Activated CD8-positive, alpha-beta T cell treated with anti-CD3 and anti-CD28 coated beads, Interleukin-2, amount 10 ng/mL, durations not matched to agents 7 days and 5 days (primary cell): ENCODE data around the gene EXOSC7. TPM values are rescaled to one million over a fixed set of nuclear protein-coding genes. Genes with fewer than 3 reads are reported as not detected.
"Not testable (repeated sequence)": the region's sequence is repeated elsewhere in the genome, so short reads cannot be mapped to it uniquely, and the experiment has no call there.

Experiments
- ATAC-seq: fragments of 150-1000 bp; cut with Tn5 transposase; one replicate; pipeline ENCODE4 v1.10.0; 2021; ENCODE audit warnings: moderate library complexity
- CTCF ChIA-PET: fragments of 350-600 bp; sonication (Branson Sonifier 250); formaldehyde crosslinking; loops from one replicate; lab custom pipeline; 2021; ENCODE audit warnings: antibody characterized with exemption; lab: Charles Lee
- POLR2A ChIA-PET: fragments of 350-600 bp; sonication (Branson Sonifier 250); formaldehyde crosslinking; loops from one replicate; lab custom pipeline; 2021; ENCODE audit warnings: antibody characterized with exemption; lab: Charles Lee
- DNase-seq: peaks from one replicate; pipeline ENCODE4 v3.0.0-alpha.2; 2020
- H3K27ac Mint-ChIP-seq: one replicate; pipeline ENCODE4 v1.8.0; 2021; ENCODE audit warnings: mild to moderate bottlenecking, mixed read lengths
- H3K27me3 Mint-ChIP-seq: one replicate; pipeline ENCODE4 v1.8.0; 2021; ENCODE audit warnings: low read depth, mixed read lengths
- H3K36me3 Mint-ChIP-seq: one replicate; pipeline ENCODE4 v1.8.0; 2021; ENCODE audit warnings: low read depth, mixed read lengths
- H3K4me1 Mint-ChIP-seq: one replicate; pipeline ENCODE4 v1.8.0; 2021; ENCODE audit warnings: low read depth, mixed read lengths
- H3K4me3 Mint-ChIP-seq: one replicate; pipeline ENCODE4 v1.8.0; 2021; ENCODE audit warnings: mild to moderate bottlenecking, mixed read lengths
- H3K9me3 Mint-ChIP-seq: one replicate; pipeline ENCODE4 v1.8.0; 2022; ENCODE audit warnings: mixed read lengths; ENCODE audit not compliant: insufficient read depth
- total RNA-seq, 2 experiments: library from RNA; stranded (reverse); gene quantifications; one replicate each; pipeline ENCODE4 v1.2.3, GENCODE V29; 2021

Gene EXOSC7
- total RNA-seq, 2 experiments from 2014 or later = 49.5 to 50.1 TPM

GRCh38 chr3:45041666-45042065 lies 65.6 kb downstream of the EXOSC7 start:
- ChIA-PET POLR2A (interaction anchor here (0.6 to 1.9 kb wide), 2 partner anchors 38 to 76 kb away, joined by 3 to 5 read pairs; no protein-coding TSS in a partner anchor), CTCF (interaction anchor here (0.6 to 13.8 kb wide), 47 partner anchors 9 to 624 kb away, joined by 3 to 386 read pairs (median 5); partner anchors contain the start of genes EXOSC7, TMEM158 and ZDHHC3)
- peaks cover 39% of the 10 kb centered on the region for H3K4me1 Mint-ChIP-seq
- H3K36me3 Mint-ChIP-seq = no peaks in the 10 kb centered on the region
- no peaks in the 10 kb centered on the region for H3K9me3 Mint-ChIP-seq
- peaks cover 17% of the 10 kb centered on the region for H3K27me3 Mint-ChIP-seq
- H3K4me3 Mint-ChIP-seq = no peak overlapping the region
- ATAC-seq (peak; percentile 40), DNase-seq (peak; percentile 54)
- peak overlapping the region; percentile 78 for H3K27ac Mint-ChIP-seq

GRCh38 chr3:45042162-45042561 lies 66.1 kb downstream of the EXOSC7 start:
- Mint-ChIP-seq H3K27me3 (peaks cover 17% of the 10 kb centered on the region), H3K27ac (peak overlapping the region; percentile 78), H3K4me3 (no peak overlapping the region), H3K9me3 (no peaks in the 10 kb centered on the region), H3K36me3 (no peaks in the 10 kb centered on the region), H3K4me1 (peaks cover 38% of the 10 kb centered on the region)
- CTCF ChIA-PET = interaction anchor here (0.8 to 13.8 kb wide), 36 partner anchors 9 to 624 kb away, joined by 3 to 386 read pairs (median 6); partner anchors contain the start of genes EXOSC7, TMEM158 and ZDHHC3
- POLR2A ChIA-PET = interaction anchor here (1.9 kb wide), 1 partner anchor 76 kb away, joined by 5 read pairs; no protein-coding TSS in a partner anchor
- no peak for DNase-seq
- no peak for ATAC-seq

GRCh38 chr3:45043728-45044299 lies 67.8 kb downstream of the EXOSC7 start:
- Mint-ChIP-seq H3K9me3 (no peaks in the 10 kb centered on the region), H3K36me3 (no peaks in the 10 kb centered on the region), H3K4me3 (no peak overlapping the region), H3K27ac (no peak overlapping the region), H3K4me1 (peaks cover 31% of the 10 kb centered on the region), H3K27me3 (peaks cover 30% of the 10 kb centered on the region)
- POLR2A ChIA-PET = no interaction called here
- DNase-seq = no peak
- CTCF ChIA-PET = interaction anchor here (1.1 to 13.8 kb wide), 5 partner anchors 7 to 464 kb away, joined by 3 to 386 read pairs (median 14); no protein-coding TSS in a partner anchor
- ATAC-seq = no peak

- ATAC-seq (no peak), DNase-seq (no peak)
- ChIA-PET POLR2A (interaction anchor here (0.6 kb wide), 1 partner anchor 58 kb away, joined by 3 read pairs; no protein-coding TSS in a partner anchor), CTCF (interaction anchor here (0.8 to 13.8 kb wide), 4 partner anchors 10 to 161 kb away, joined by 3 to 386 read pairs (median 3); no protein-coding TSS in a partner anchor)
- H3K4me3 Mint-ChIP-seq = no peak overlapping the region
- H3K36me3 Mint-ChIP-seq = no peaks in the 10 kb centered on the region
- peaks cover 5% of the 10 kb centered on the region for H3K4me1 Mint-ChIP-seq
- H3K27me3 Mint-ChIP-seq = peaks cover 48% of the 10 kb centered on the region
- H3K27ac Mint-ChIP-seq = no peak overlapping the region
- no peaks in the 10 kb centered on the region for H3K9me3 Mint-ChIP-seq
Measured at GRCh38 chr3:45048244-45048643, 72.2 kb downstream of the EXOSC7 start.

GRCh38 chr3:45049807-45050206 lies 73.8 kb downstream of the EXOSC7 start:
- ATAC-seq = no peak
- Mint-ChIP-seq H3K27ac (no peak overlapping the region), H3K9me3 (no peaks in the 10 kb centered on the region), H3K36me3 (no peaks in the 10 kb centered on the region), H3K27me3 (peaks cover 52% of the 10 kb centered on the region), H3K4me1 (peaks cover 10% of the 10 kb centered on the region), H3K4me3 (no peak overlapping the region)
- no peak for DNase-seq
- CTCF ChIA-PET = interaction anchor here (2.9 kb wide), 1 partner anchor 8 kb away, joined by 14 read pairs; no protein-coding TSS in a partner anchor
- POLR2A ChIA-PET = no interaction called here

GRCh38 chr3:45051685-45052084 lies 75.6 kb downstream of the EXOSC7 start:
- ATAC-seq (no peak), DNase-seq (no peak)
- Mint-ChIP-seq H3K9me3 (no peaks in the 10 kb centered on the region), H3K36me3 (no peaks in the 10 kb centered on the region), H3K4me1 (peaks cover 13% of the 10 kb centered on the region), H3K27ac (no peak overlapping the region), H3K4me3 (no peak overlapping the region), H3K27me3 (peaks cover 46% of the 10 kb centered on the region)
- CTCF ChIA-PET = interaction anchor here (1.3 to 2.9 kb wide), 2 partner anchors 9 to 13 kb away, joined by 3 to 14 read pairs; no protein-coding TSS in a partner anchor
- POLR2A ChIA-PET = no interaction called here

- H3K27me3 Mint-ChIP-seq = peaks cover 30% of the 10 kb centered on the region
- H3K27ac Mint-ChIP-seq, DNase-seq, H3K4me3 Mint-ChIP-seq, H3K9me3 Mint-ChIP-seq, POLR2A ChIA-PET, H3K36me3 Mint-ChIP-seq, ATAC-seq: not testable (repeated sequence)
- CTCF ChIA-PET = interaction anchor here (3.1 to 5.6 kb wide), 3 partner anchors 11 to 156 kb away, joined by 27 to 76 read pairs (median 36); no protein-coding TSS in a partner anchor
- peaks cover 19% of the 10 kb centered on the region for H3K4me1 Mint-ChIP-seq
Measured at GRCh38 chr3:45053805-45054195, 77.8 kb downstream of the EXOSC7 start.

GRCh38 chr3:45054196-45054857 lies 78.3 kb downstream of the EXOSC7 start:
- H3K27ac Mint-ChIP-seq = no peak overlapping the region
- H3K4me1 Mint-ChIP-seq = peaks cover 19% of the 10 kb centered on the region
- no peaks in the 10 kb centered on the region for H3K36me3 Mint-ChIP-seq
- POLR2A ChIA-PET = no interaction called here
- no peak for DNase-seq
- H3K27me3 Mint-ChIP-seq = peaks cover 26% of the 10 kb centered on the region
- H3K4me3 Mint-ChIP-seq = no peak overlapping the region
- CTCF ChIA-PET = interaction anchor here (1.1 to 5.6 kb wide), 7 partner anchors 7 to 442 kb away, joined by 4 to 76 read pairs (median 7); no protein-coding TSS in a partner anchor
- no peak for ATAC-seq
- H3K9me3 Mint-ChIP-seq = no peaks in the 10 kb centered on the region

GRCh38 chr3:45055032-45055410 lies 79.0 kb downstream of the EXOSC7 start:
- ATAC-seq (no peak), DNase-seq (no peak)
- H3K4me3 Mint-ChIP-seq = no peak overlapping the region
- H3K27me3 Mint-ChIP-seq = peaks cover 21% of the 10 kb centered on the region
- no peaks in the 10 kb centered on the region for H3K9me3 Mint-ChIP-seq
- H3K36me3 Mint-ChIP-seq = no peaks in the 10 kb centered on the region
- CTCF ChIA-PET = interaction anchor here (0.6 to 5.6 kb wide), 14 partner anchors 8 to 441 kb away, joined by 3 to 76 read pairs (median 6); no protein-coding TSS in a partner anchor
- no peak overlapping the region for H3K27ac Mint-ChIP-seq
- POLR2A ChIA-PET = interaction anchor here (0.6 kb wide), 1 partner anchor 11 kb away, joined by 3 read pairs; no protein-coding TSS in a partner anchor
- H3K4me1 Mint-ChIP-seq = peaks cover 19% of the 10 kb centered on the region

GRCh38 chr3:45055411-45056143 lies 79.5 kb downstream of the EXOSC7 start:
- ChIA-PET POLR2A (interaction anchor here (0.6 kb wide), 1 partner anchor 11 kb away, joined by 3 read pairs; no protein-coding TSS in a partner anchor), CTCF (interaction anchor here (0.6 to 5.6 kb wide), 16 partner anchors 8 to 441 kb away, joined by 3 to 76 read pairs (median 4); no protein-coding TSS in a partner anchor)
- H3K4me1 Mint-ChIP-seq = peaks cover 19% of the 10 kb centered on the region
- H3K9me3 Mint-ChIP-seq = no peaks in the 10 kb centered on the region
- peak; percentile 49 for DNase-seq
- H3K4me3 Mint-ChIP-seq = no peak overlapping the region
- H3K36me3 Mint-ChIP-seq = no peaks in the 10 kb centered on the region
- peaks cover 18% of the 10 kb centered on the region for H3K27me3 Mint-ChIP-seq
- H3K27ac Mint-ChIP-seq = no peak overlapping the region
- no peak for ATAC-seq
